Kidney (tissue), 14 donors: Measurements from ENCODE around the gene TM9SF4. TPM values are rescaled to one million over a fixed set of nuclear protein-coding genes. Genes with fewer than 3 reads are reported as not detected.
A peak's percentile ranks its signal among the peaks of the same experiment; 100 is the strongest.

Source experiments
- DNase-seq, 5 donors: peaks; one replicate each; pipeline ENCODE4 v3.0.0-alpha.2; 2013 to 2020
- FAIRE-seq: peaks from 2 replicates; lab custom pipeline; 2012; peaks lifted over from hg19 to GRCh38; lab: Jason Lieb, UNC
- H3K27ac ChIP-seq, 2 donors: one replicate each; pipeline ENCODE4 v1.7.0; 2013; ENCODE audit warnings: low read depth in 2 of 2, low read length in 2 of 2, inconsistent platforms in 1 of 2
- H3K27me3 ChIP-seq: one replicate; pipeline ENCODE4 v1.7.1; 2013; ENCODE audit warnings: low read length, inconsistent platforms; ENCODE audit not compliant: control insufficient read depth, insufficient read depth
- H3K36me3 ChIP-seq, 3 donors: one replicate each; pipeline versions ENCODE4 v1.7.0 to v1.7.1; 2013; ENCODE audit warnings: low read length in 3 of 3, control low read depth in 1 of 3, inconsistent platforms in 1 of 3; ENCODE audit not compliant: insufficient read depth in 3 of 3, control insufficient read depth in 2 of 3
- H3K4me1 ChIP-seq, 3 donors: one replicate each; pipeline versions ENCODE4 v1.7.0 to v1.7.1; 2013; ENCODE audit warnings: low read length in 3 of 3, inconsistent platforms in 1 of 3, low read depth in 1 of 3; ENCODE audit not compliant: control insufficient read depth in 2 of 3, insufficient read depth in 2 of 3
- H3K4me3 ChIP-seq, 3 donors: one replicate each; pipeline versions ENCODE4 v1.7.0 to v1.8.1; 2013; ENCODE audit warnings: low read length in 3 of 3, control low read depth in 1 of 3, inconsistent platforms in 1 of 3
- H3K9ac ChIP-seq, 3 donors: one replicate each; pipeline versions ENCODE4 v1.7.0 to v1.7.1; 2013; ENCODE audit warnings: low read length in 3 of 3, control low read depth in 1 of 3, inconsistent platforms in 1 of 3
- H3K9me3 ChIP-seq, 3 donors: one replicate each; pipeline versions ENCODE4 v1.7.0 to v1.7.1; 2013; ENCODE audit warnings: low read length in 3 of 3, control low read depth in 1 of 3, inconsistent platforms in 1 of 3; ENCODE audit not compliant: control insufficient read depth in 2 of 3, insufficient read depth in 1 of 3
- CTCF ChIP-seq: IDR thresholded peaks from 3 replicates; pipeline ENCODE4 v1.5.1; 2012; ENCODE audit warnings: mild to moderate bottlenecking, moderate library complexity, borderline replicate concordance; ENCODE audit not compliant: insufficient read depth; ENCODE audit errors: extremely low read depth
- intact Hi-C: fragments of 100-400 bp; cut with DNase I; formaldehyde crosslinking; loops from one replicate; pipeline ENCODE4 v1.11.1; 2022
- polyA plus RNA-seq: library from polyadenylated mRNA; stranded (reverse); fragments of 350-450 nt; fragmentation: Illumina TruSeq; extraction: RNeasy Lipid Tissue Mini Kit (QIAGEN cat#74804); gene quantifications from one replicate; pipeline ENCODE4 v1.2.3, GENCODE V29; 2014; ENCODE audit warnings: low read depth, low replicate concordance; ENCODE audit not compliant: insufficient read depth
- total RNA-seq: library from RNA; stranded (reverse); fragmentation: NEBNext Ultra II Directional; extraction: Animal tissue kit (Norgen Biotek cat#: 25700); gene quantifications from one replicate; pipeline ENCODE4 v1.2.1, GENCODE V29; 2021
- donor health status: control.
- donor health status: control.
- donor health status: control.
- donor health status: control.
- donor health status: control.
- donor health status: DM: yes; HTN: yes; CAD: no.
- donor health status: Normal renal cell carcinoma (clear cell type).

Gene TM9SF4
- total and polyA plus RNA-seq, 2 donors from 2014 or later: 26.3 to 52.0 TPM

GRCh38 chr20:32206760-32207625, 97.5 kb downstream of the TM9SF4 start:
- peak overlapping the region; percentile 56 to 96 (median 96) for H3K9ac ChIP-seq
- peaks cover 0 to 54% (median 45%) of the 10 kb centered on the region in 3 donors for H3K4me1 ChIP-seq
- no peak for TF ChIP-seq CTCF
- intact Hi-C loops: no loop called here
- no peaks in the 10 kb centered on the region for H3K9me3 ChIP-seq
- peaks cover 0 to 11% (median 0%) of the 10 kb centered on the region in 3 donors for H3K36me3 ChIP-seq
- H3K4me3 ChIP-seq: peak overlapping the region; percentile 75 to 93 (median 76)
- DNase-seq (peak in 2 of 5 donors; percentile 65 to 74), FAIRE-seq (no peak)
- no peaks in the 10 kb centered on the region for H3K27me3 ChIP-seq
- H3K27ac ChIP-seq: peak overlapping the region; percentile 78 to 90

GRCh38 chr20:32207626-32208498, 98.3 kb downstream of the TM9SF4 start, which contains the start of the genes PLAGL2 and POFUT1:
TSS of gene PLAGL2 (minus strand) at chr20:32207743. CDS start at chr20:32202178, 5,565 bp downstream.
TSS of gene POFUT1 (plus strand) at chr20:32207880. CDS start at chr20:32207942, 62 bp downstream.
- peak; percentile 18 for TF ChIP-seq CTCF
- intact Hi-C loops: no loop called here
- peak within 1 kb of the TSS; percentile 89 to 99 (median 96) for H3K9ac ChIP-seq
- peak within 1 kb of the TSS; percentile 78 to 90 for H3K27ac ChIP-seq
- H3K4me3 ChIP-seq: peak within 1 kb of the TSS; percentile 95 to 99 (median 98)
- peak; percentile 88 to 96 (median 94) for DNase-seq
- H3K4me1 ChIP-seq: peaks cover 0 to 50% (median 43%) of the 10 kb centered on the region in 3 donors
- no peak for FAIRE-seq
- peaks cover 0 to 11% (median 0%) of the 10 kb centered on the region in 3 donors for H3K36me3 ChIP-seq
- H3K9me3 ChIP-seq: no peaks in the 10 kb centered on the region
- H3K27me3 ChIP-seq: no peaks in the 10 kb centered on the region

GRCh38 chr20:32208499-32209154, 99.1 kb downstream of the TM9SF4 start:
- DNase-seq (no peak), FAIRE-seq (no peak)
- Histone ChIP-seq H3K36me3 (peaks cover 0 to 7% (median 0%) of the 10 kb centered on the region in 3 donors), H3K9me3 (no peaks in the 10 kb centered on the region), H3K27ac (peak overlapping the region; percentile 52 to 77), H3K4me3 (peak overlapping the region; percentile 95 to 99 (median 98)), H3K9ac (peak overlapping the region; percentile 89 to 99 (median 95)), H3K4me1 (peaks cover 0 to 44% (median 38%) of the 10 kb centered on the region in 3 donors), H3K27me3 (no peaks in the 10 kb centered on the region)
- intact Hi-C loops: no loop called here
- TF ChIP-seq CTCF: no peak
